HG03039 (cell line): ENCODE results near the gene ASIP.
"Not testable (repeated sequence)": the region's sequence is repeated elsewhere in the genome, so short reads cannot be mapped to it uniquely, and the experiment has no call there.

Experiments used
- ATAC-seq: cut with Tn5 transposase; IDR thresholded peaks from one replicate; pipeline ENCODE4 v1.9.1; 2021; ENCODE audit warnings: mild to moderate bottlenecking, moderate library complexity; ENCODE audit not compliant: unreplicated experiment

Gene ASIP

GRCh38 chr20:34240693-34241615, at the start of gene ASIP:
ASIP (plus strand) TSS chr20:34241423; CDS start chr20:34260375, 18,952 bp downstream.
- no peak for ATAC-seq

GRCh38 chr20:34193051-34193450, 48.2 kb upstream of the ASIP start:
- ATAC-seq: no peak

- no peak for ATAC-seq
These were observed 42.0 kb upstream of the ASIP start for GRCh38 chr20:34199183-34199582.

DNA sequence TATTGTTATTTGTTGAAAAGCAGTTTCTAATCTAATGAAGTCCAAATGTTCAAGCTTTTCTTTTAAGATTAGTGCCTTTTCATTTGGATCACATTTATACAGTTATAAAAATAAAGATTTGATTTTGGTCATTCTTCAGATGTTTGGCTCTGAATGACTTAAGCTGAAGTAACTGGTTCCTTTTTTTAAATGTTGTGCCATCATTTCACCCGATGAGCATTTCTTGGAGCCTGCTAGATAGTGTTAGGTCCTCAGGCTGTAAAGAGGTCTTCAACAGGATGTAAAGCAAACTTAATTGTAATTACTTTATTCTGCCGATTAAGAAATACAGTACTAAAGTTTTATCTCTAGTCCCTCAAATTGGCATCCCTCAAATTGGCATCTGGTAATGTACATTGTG, 41.2 kb upstream of the ASIP start:
- no peak for ATAC-seq

- ATAC-seq: no peak
These were observed 39.7 kb upstream of the ASIP start for GRCh38 chr20:34201531-34201930.

- ATAC-seq: not testable (repeated sequence)
These were observed 35.9 kb upstream of the ASIP start for GRCh38 chr20:34205172-34205880.

GRCh38 chr20:34209111-34209510, 32.1 kb upstream of the ASIP start:
- no peak for ATAC-seq

DNA sequence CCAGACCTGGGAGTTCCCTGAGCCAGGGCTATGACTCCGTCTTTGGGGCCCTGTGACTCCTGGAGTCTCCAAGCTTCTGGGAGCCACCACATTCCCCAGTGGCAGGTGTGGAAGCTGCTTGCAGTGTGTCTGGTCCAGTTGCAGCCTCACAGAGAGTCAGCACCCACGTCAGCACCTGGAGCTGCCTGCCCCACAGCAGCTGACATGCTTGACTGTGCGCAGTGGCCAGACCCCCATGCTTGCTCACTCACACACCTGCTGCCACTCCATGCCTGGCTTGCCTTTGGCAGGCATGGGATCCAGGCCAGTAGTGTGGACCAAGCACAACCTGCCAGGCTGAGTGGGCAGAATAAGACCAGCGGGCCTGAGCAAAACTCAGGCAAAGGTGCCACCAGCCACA, 31.0 kb upstream of the ASIP start:
- ATAC-seq: no peak

DNA sequence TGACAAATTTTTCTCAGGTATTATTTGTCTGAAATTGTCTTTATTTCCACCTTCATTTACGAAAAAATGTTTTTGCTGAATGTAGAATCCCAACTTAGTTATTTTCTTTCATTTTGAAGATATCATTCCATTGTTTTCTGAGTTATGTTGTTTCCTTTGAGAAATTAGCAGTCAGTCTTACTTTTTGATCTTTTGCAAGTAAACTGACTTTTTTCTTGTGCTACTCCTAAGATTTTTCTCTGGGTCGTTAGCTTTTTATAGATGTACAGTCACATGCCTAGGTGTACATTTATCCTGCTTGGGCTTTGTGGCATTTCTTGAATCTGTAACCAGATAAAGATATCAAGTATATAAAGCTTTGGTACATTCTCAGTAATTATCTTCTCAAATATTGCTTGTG, 29.6 kb upstream of the ASIP start:
- no peak for ATAC-seq

DNA sequence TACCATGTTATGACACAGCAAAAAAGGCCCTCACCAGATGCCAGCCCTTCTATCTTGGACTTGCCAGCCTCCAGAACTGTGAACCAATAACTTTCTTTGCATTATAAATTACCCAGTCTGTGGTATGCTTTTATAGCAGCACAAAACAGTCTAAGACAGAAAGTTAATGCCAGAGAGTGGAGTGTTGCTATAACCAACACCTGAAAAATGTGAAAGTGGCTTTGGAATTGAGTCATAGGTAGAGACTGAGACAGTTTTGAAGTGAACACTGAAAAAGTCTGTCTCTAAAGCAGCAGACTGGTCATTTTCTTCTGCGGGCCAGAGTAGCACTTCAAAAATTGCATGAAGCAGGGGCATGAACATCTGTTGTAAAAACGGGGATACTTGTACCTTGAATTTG, 28.0 kb upstream of the ASIP start:
- no peak for ATAC-seq

- ATAC-seq: no peak
These were observed 25.4 kb upstream of the ASIP start for GRCh38 chr20:34215711-34216381.

DNA sequence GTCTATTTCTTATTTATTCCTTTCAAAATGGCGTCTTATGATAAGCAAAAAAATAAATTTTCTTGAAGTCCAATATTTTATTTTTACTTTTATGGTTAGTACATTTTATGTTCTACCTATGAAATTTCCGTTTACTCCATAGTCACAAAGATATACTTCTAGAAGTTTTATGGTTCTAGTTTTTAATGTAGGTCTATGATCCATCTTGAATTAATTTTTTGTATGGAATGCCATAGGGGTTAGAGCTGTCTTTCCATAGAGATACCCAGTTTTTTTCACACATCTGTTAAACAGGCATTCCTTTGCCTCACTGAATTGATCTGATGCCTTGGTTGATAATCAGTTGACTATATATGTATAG, 24.9 kb upstream of the ASIP start:
- ATAC-seq: no peak

DNA sequence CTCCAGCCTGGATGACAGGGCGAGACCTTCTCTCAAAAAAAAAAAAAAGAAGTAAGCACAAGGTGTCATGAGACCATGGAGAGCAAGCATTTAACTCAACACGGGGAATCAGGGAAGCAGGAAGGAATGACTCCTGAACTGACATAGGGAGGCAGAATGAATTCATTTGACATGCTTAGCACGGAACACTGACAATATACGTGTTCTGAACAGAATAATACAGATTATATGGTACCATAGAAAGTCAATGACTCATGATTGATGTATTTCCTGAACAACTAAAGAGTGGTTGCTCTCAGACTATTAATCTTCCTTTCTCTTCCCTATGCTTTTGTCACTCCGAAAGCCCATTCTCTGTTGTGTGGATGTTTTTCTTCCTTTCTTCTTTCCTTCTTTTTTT, 20.7 kb upstream of the ASIP start:
- ATAC-seq: no peak

DNA sequence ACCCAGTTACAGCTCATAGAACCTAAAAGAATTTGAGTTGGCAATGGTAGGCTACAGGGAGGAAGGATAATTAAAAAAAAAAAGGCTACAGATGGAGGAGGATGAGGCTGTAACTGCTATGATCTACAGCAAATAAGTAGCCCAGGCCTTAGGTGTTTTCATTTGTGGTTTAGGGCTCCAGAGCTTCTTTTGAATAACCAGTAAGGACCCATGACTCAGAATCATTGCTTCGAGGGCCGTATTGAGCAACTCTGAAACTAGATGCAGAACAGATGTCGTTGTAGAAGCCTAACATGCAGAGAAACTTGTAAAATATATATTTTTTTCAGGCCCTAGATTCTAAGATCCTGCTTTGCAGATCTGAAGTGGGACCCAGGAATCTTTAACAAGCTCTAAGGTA, 19.0 kb upstream of the ASIP start:
- no peak for ATAC-seq

DNA sequence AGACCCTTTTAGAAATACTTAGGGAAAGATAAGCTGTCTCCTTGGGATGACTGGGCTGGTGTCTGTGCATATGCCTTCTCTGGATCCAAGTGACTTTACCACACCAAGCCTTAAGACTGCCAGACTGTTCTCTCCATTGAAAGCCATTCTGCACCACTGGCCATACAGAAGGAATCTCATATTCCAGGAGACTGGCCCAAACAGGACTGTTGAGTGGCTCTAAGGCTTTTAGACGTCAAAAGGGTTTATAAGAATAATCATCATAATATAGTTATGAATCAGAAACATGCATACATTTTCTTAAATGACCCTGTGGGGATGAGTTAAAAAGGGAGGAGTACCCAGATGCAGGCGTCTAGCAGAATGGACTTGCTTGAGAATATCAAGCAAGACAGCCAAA, 17.0 kb upstream of the ASIP start:
- ATAC-seq: not testable (repeated sequence)

GRCh38 chr20:34231634-34232033, 9.6 kb upstream of the ASIP start:
- ATAC-seq: no peak

DNA sequence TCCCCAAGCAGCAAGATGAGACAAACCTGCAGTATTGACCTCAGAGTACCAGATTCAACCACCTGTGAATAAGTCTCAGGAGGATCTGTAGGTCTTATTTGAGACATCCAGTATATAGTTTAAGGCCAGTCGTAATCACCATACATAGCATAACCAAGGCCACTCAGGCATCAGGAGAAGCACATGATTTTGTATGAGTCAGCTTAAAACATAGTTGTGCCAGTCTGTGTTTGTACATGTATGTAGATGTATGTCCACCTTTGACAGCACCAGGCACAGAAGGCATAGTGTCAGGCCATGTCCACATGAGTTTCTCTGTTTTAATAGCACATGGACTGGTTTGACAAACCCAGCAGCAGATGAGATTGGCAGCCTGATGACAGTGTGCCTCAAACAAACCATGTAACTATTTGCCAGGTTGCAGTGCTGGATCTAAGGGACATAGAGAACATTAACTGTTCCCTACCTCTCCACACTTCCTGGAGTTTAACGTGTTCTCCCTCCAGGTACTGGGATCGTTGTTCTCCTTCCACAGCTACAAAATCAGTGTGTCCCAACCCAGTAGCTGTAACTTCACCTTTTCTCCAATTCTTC, 8.6 kb upstream of the ASIP start:
- no peak for ATAC-seq

DNA sequence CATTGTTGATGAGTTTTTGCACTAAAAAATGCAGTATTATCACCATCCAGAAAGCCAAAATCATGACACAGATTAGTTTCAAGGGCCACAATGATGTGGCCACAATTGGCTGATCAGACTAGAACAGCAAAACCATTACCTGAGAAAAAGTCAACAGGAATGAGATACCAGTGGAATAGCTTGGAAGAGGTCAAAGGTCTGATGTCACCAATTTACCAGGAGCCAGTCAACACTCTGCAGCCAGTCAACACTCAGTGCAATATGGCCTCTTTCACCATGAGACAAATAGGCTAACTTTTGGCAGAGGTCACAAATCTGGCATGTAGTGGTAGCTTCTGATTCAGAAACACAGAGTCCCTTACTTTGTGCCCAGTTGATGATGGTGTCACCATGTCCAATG, 7.5 kb upstream of the ASIP start:
- ATAC-seq: no peak

- no peak for ATAC-seq
These were observed 5.3 kb upstream of the ASIP start for GRCh38 chr20:34235875-34236274.

DNA sequence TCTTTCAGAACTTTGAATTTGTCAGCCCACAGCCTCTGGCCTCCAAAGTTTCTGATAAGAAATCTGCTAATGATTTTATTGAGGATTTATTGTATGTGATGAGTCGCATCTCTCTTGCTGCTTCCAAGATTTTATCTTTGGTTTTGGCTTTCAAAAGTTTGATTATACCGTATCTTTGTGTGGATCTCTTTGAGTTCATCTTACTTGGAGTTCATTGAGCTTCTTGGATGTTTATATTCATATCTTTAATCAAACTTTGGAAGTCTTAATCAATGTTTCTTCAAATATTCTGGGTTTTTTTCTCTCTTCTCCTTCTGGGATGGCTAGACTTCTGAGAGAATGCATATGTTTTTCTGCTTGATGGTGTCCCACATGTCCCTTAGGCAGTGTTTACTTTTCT, 3.3 kb upstream of the ASIP start:
- no peak for ATAC-seq

DNA sequence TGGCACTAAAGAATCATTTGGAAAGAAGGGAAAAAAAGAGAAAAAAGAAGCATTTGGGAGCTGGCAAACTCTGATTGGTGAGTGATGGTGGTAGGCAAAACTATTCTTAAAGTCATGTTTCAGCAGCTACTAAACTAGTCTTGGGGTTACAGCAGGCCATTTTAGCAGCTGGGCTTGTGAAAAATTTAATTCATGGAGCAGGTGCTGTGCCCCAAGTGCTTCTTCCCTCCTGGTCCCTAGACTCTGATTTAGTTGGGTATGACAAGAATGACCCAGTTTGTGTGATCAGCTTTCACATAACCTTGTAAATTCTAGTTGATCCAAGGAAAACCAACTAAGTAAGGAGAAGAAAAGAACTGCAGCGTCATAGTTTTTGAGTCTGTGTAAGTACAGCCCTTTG, 1.1 kb upstream of the ASIP start:
- ATAC-seq: no peak
